Endothelial cell of hepatic sinusoid (primary cell): ENCODE measurements around the gene VPS13A.
"Not testable (repeated sequence)": the region's sequence is repeated elsewhere in the genome, so short reads cannot be mapped to it uniquely, and the experiment has no call there.

Source experiments
- in situ Hi-C: cut with HindIII; loops from 2 replicates; pipeline ENCODE4 v1.10.0; 2017; ENCODE audit warnings: low sequenced_read_pairs

The VPS13A gene

GRCh38 chr9:77183581-77183980 is 6.2 kb downstream of the VPS13A start:
- in situ Hi-C loops: no loop called here

- in situ Hi-C loops: no loop called here
Observed at GRCh38 chr9:77188242-77188641, 10.9 kb downstream of the VPS13A start.

- in situ Hi-C loops: no loop called here
Observed at GRCh38 chr9:77194423-77194822, 17.1 kb downstream of the VPS13A start.

GRCh38 chr9:77210116-77210515 is 32.8 kb downstream of the VPS13A start:
- in situ Hi-C loops: no loop called here

GRCh38 chr9:77211561-77211960 is 34.2 kb downstream of the VPS13A start:
- in situ Hi-C loops: no loop called here

GRCh38 chr9:77212801-77213200 is 35.5 kb downstream of the VPS13A start:
- in situ Hi-C loops: no loop called here

GRCh38 chr9:77215874-77216273 is 38.5 kb downstream of the VPS13A start:
- in situ Hi-C loops: no loop called here

- in situ Hi-C loops: no loop called here
Observed at GRCh38 chr9:77218612-77219011, 41.3 kb downstream of the VPS13A start.

- in situ Hi-C loops: no loop called here
Observed at GRCh38 chr9:77221431-77221830, 44.1 kb downstream of the VPS13A start.

- in situ Hi-C loops: no loop called here
Observed at GRCh38 chr9:77224746-77225312, 47.5 kb downstream of the VPS13A start.

- in situ Hi-C loops: no loop called here
Observed at GRCh38 chr9:77236693-77237092, 59.4 kb downstream of the VPS13A start.

- in situ Hi-C loops: no loop called here
Observed at GRCh38 chr9:77237896-77238295, 60.6 kb downstream of the VPS13A start.

- in situ Hi-C loops: no loop called here
Observed at GRCh38 chr9:77251050-77251449, 73.7 kb downstream of the VPS13A start.

- in situ Hi-C loops: no loop called here
Observed at GRCh38 chr9:77257275-77257674, 79.9 kb downstream of the VPS13A start.

- in situ Hi-C loops: no loop called here
Observed at GRCh38 chr9:77261605-77262004, 84.3 kb downstream of the VPS13A start.

- in situ Hi-C loops: not testable (repeated sequence)
Observed at GRCh38 chr9:77267762-77268161, 90.4 kb downstream of the VPS13A start.

- in situ Hi-C loops: no loop called here
Observed at GRCh38 chr9:77271023-77271690, 93.8 kb downstream of the VPS13A start.

GRCh38 chr9:77276799-77277198 is 99.5 kb downstream of the VPS13A start:
- in situ Hi-C loops: loop anchor here (25.0 kb wide), 2 partner anchors 111 to 461 kb away; no protein-coding TSS in a partner anchor

- in situ Hi-C loops: loop anchor here (25.0 kb wide), 2 partner anchors 110 to 460 kb away; no protein-coding TSS in a partner anchor
Observed at GRCh38 chr9:77277719-77278118, 100.4 kb downstream of the VPS13A start.

- in situ Hi-C loops: loop anchor here (25.0 kb wide), 2 partner anchors 103 to 453 kb away; no protein-coding TSS in a partner anchor
Observed at GRCh38 chr9:77283991-77284390, 106.7 kb downstream of the VPS13A start.

- in situ Hi-C loops: loop anchor here (25.0 kb wide), 2 partner anchors 103 to 453 kb away; no protein-coding TSS in a partner anchor
Observed at GRCh38 chr9:77284616-77285015, 107.3 kb downstream of the VPS13A start.

- in situ Hi-C loops: loop anchor here (25.0 kb wide), 2 partner anchors 97 to 447 kb away; no protein-coding TSS in a partner anchor
Observed at GRCh38 chr9:77290373-77290772, 113.0 kb downstream of the VPS13A start.
